HEK293 (cell line): ENCODE measurements around the gene PWWP2A.

Source experiments
- SALL2 ChIP-seq: fragments of 450-650 bp; formaldehyde crosslinking; IDR thresholded peaks from 2 replicates; pipeline ENCODE4 v1.5.0; 2017; ENCODE audit warnings: missing biosample characterization, mild to moderate bottlenecking, missing genetic modification characterization, borderline replicate concordance
- ZNF112 ChIP-seq: fragments of 450-650 bp; formaldehyde crosslinking; IDR thresholded peaks from 2 replicates; pipeline ENCODE4 v1.5.0; 2017; ENCODE audit warnings: missing biosample characterization, missing genetic modification characterization
- ZNF274 ChIP-seq, 2 experiments: fragments of 200-500 bp in 1 of 2; fragments of 450-650 bp in 1 of 2; sonication (Bioruptor generic) in 1 of 2; formaldehyde crosslinking in 1 of 2; IDR thresholded peaks; 2 replicates each; pipeline versions ENCODE4 v1.5.1 to v1.6.1; 2014 to 2016; ENCODE audit warnings: borderline replicate concordance in 1 of 2, inconsistent platforms in 1 of 2, low read length in 1 of 2, missing biosample characterization in 1 of 2, missing genetic modification characterization in 1 of 2
- ZNF302 ChIP-seq: fragments of 450-650 bp; formaldehyde crosslinking; IDR thresholded peaks from 2 replicates; pipeline ENCODE4 v1.5.1; 2016; ENCODE audit warnings: missing biosample characterization, missing genetic modification characterization, low read depth
- ZNF354C ChIP-seq: fragments of 450-650 bp; formaldehyde crosslinking; IDR thresholded peaks from 2 replicates; pipeline ENCODE4 v1.5.1; 2016; ENCODE audit warnings: missing biosample characterization, missing genetic modification characterization, low read depth, borderline replicate concordance
- ZNF394 ChIP-seq: fragments of 450-650 bp; formaldehyde crosslinking; IDR thresholded peaks from 2 replicates; pipeline ENCODE4 v1.5.1; 2016; ENCODE audit warnings: missing biosample characterization, missing genetic modification characterization, mild to moderate bottlenecking, moderate library complexity, borderline replicate concordance
- ZNF501 ChIP-seq: fragments of 450-650 bp; formaldehyde crosslinking; IDR thresholded peaks from 2 replicates; pipeline ENCODE4 v1.5.1; 2016; ENCODE audit warnings: missing biosample characterization, missing genetic modification characterization
- ZNF600 ChIP-seq: fragments of 450-650 bp; formaldehyde crosslinking; IDR thresholded peaks from 2 replicates; pipeline ENCODE4 v1.5.1; 2016; ENCODE audit warnings: missing biosample characterization, missing genetic modification characterization
- TF ChIP-seq, protein P1 (sequence below): fragments of 450-650 bp; formaldehyde crosslinking; IDR thresholded peaks from 2 replicates; pipeline ENCODE4 v1.5.1; 2016; ENCODE audit warnings: missing biosample characterization, missing genetic modification characterization
- TF ChIP-seq, protein P2 (sequence below): fragments of 450-650 bp; formaldehyde crosslinking; IDR thresholded peaks from 2 replicates; pipeline ENCODE4 v1.5.1; 2017; ENCODE audit warnings: missing biosample characterization, missing genetic modification characterization
- TF ChIP-seq, protein P3 (sequence below): fragments of 450-650 bp; formaldehyde crosslinking; conservative IDR thresholded peaks from 2 replicates; pipeline ENCODE4 v1.5.1; 2016; ENCODE audit warnings: low read depth, missing biosample characterization, missing genetic modification characterization
- TF ChIP-seq, protein P4 (sequence below): fragments of 450-650 bp; formaldehyde crosslinking; IDR thresholded peaks from 2 replicates; pipeline ENCODE4 v1.5.1; 2016; ENCODE audit warnings: missing biosample characterization, missing genetic modification characterization
- TF ChIP-seq, protein P5 (sequence below): fragments of 450-650 bp; formaldehyde crosslinking; IDR thresholded peaks from 2 replicates; pipeline ENCODE4 v1.5.1; 2016; ENCODE audit warnings: missing biosample characterization, missing genetic modification characterization
- TF ChIP-seq, protein P6 (sequence below): fragments of 450-650 bp; formaldehyde crosslinking; IDR thresholded peaks from 2 replicates; pipeline ENCODE4 v1.5.1; 2016; ENCODE audit warnings: missing biosample characterization, missing genetic modification characterization

DNA sequence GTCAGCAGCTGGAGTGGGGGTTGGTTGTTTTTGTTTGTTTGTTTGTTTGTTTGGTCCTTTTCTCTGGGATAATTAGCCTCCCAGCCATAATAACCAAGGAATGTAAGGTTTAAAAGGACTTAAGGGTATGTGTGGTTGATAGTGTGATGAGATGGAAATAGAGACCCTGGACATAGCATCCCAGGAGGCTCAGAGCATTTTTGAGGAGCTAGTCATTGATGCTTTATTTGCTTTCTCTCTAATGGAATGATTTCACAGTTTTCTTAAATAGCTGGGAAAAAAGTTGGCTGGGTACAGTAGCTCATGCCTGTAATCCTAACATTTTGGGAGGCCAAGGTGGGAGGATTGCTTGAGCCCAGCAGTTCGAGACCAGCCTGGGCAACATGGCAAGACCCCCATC, 65.2 kb downstream of the PWWP2A start:
- TF ChIP-seq, protein P1, sequence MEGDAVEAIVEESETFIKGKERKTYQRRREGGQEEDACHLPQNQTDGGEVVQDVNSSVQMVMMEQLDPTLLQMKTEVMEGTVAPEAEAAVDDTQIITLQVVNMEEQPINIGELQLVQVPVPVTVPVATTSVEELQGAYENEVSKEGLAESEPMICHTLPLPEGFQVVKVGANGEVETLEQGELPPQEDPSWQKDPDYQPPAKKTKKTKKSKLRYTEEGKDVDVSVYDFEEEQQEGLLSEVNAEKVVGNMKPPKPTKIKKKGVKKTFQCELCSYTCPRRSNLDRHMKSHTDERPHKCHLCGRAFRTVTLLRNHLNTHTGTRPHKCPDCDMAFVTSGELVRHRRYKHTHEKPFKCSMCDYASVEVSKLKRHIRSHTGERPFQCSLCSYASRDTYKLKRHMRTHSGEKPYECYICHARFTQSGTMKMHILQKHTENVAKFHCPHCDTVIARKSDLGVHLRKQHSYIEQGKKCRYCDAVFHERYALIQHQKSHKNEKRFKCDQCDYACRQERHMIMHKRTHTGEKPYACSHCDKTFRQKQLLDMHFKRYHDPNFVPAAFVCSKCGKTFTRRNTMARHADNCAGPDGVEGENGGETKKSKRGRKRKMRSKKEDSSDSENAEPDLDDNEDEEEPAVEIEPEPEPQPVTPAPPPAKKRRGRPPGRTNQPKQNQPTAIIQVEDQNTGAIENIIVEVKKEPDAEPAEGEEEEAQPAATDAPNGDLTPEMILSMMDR (tag by site-specific recombination), result no peak
- TF ChIP-seq ZNF354C (no peak), ZNF274 (IDR thresholded peaks at IDR 0.05; ENCODE audit: low read length) (no peak), ZNF274 (tag by site-specific recombination; IDR thresholded peaks at IDR 0.05; ENCODE audit: borderline replicate concordance) (no peak), ZNF394 (tag by site-specific recombination) (no peak), ZNF112 (tag by site-specific recombination) (no peak), SALL2 (tag by site-specific recombination) (no peak), ZNF600 (tag by site-specific recombination) (no peak), ZNF501 (no peak), ZNF302 (no peak)
- TF ChIP-seq, protein P2, sequence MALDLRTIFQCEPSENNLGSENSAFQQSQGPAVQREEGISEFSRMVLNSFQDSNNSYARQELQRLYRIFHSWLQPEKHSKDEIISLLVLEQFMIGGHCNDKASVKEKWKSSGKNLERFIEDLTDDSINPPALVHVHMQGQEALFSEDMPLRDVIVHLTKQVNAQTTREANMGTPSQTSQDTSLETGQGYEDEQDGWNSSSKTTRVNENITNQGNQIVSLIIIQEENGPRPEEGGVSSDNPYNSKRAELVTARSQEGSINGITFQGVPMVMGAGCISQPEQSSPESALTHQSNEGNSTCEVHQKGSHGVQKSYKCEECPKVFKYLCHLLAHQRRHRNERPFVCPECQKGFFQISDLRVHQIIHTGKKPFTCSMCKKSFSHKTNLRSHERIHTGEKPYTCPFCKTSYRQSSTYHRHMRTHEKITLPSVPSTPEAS (tag by site-specific recombination), result no peak
- TF ChIP-seq, protein P3, sequence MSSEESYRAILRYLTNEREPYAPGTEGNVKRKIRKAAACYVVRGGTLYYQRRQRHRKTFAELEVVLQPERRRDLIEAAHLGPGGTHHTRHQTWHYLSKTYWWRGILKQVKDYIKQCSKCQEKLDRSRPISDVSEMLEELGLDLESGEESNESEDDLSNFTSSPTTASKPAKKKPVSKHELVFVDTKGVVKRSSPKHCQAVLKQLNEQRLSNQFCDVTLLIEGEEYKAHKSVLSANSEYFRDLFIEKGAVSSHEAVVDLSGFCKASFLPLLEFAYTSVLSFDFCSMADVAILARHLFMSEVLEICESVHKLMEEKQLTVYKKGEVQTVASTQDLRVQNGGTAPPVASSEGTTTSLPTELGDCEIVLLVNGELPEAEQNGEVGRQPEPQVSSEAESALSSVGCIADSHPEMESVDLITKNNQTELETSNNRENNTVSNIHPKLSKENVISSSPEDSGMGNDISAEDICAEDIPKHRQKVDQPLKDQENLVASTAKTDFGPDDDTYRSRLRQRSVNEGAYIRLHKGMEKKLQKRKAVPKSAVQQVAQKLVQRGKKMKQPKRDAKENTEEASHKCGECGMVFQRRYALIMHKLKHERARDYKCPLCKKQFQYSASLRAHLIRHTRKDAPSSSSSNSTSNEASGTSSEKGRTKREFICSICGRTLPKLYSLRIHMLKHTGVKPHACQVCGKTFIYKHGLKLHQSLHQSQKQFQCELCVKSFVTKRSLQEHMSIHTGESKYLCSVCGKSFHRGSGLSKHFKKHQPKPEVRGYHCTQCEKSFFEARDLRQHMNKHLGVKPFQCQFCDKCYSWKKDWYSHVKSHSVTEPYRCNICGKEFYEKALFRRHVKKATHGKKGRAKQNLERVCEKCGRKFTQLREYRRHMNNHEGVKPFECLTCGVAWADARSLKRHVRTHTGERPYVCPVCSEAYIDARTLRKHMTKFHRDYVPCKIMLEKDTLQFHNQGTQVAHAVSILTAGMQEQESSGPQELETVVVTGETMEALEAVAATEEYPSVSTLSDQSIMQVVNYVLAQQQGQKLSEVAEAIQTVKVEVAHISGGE (tag by site-specific recombination), result no peak
- TF ChIP-seq, protein P4, sequence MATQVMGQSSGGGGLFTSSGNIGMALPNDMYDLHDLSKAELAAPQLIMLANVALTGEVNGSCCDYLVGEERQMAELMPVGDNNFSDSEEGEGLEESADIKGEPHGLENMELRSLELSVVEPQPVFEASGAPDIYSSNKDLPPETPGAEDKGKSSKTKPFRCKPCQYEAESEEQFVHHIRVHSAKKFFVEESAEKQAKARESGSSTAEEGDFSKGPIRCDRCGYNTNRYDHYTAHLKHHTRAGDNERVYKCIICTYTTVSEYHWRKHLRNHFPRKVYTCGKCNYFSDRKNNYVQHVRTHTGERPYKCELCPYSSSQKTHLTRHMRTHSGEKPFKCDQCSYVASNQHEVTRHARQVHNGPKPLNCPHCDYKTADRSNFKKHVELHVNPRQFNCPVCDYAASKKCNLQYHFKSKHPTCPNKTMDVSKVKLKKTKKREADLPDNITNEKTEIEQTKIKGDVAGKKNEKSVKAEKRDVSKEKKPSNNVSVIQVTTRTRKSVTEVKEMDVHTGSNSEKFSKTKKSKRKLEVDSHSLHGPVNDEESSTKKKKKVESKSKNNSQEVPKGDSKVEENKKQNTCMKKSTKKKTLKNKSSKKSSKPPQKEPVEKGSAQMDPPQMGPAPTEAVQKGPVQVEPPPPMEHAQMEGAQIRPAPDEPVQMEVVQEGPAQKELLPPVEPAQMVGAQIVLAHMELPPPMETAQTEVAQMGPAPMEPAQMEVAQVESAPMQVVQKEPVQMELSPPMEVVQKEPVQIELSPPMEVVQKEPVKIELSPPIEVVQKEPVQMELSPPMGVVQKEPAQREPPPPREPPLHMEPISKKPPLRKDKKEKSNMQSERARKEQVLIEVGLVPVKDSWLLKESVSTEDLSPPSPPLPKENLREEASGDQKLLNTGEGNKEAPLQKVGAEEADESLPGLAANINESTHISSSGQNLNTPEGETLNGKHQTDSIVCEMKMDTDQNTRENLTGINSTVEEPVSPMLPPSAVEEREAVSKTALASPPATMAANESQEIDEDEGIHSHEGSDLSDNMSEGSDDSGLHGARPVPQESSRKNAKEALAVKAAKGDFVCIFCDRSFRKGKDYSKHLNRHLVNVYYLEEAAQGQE, result no peak
- TF ChIP-seq, protein P5, sequence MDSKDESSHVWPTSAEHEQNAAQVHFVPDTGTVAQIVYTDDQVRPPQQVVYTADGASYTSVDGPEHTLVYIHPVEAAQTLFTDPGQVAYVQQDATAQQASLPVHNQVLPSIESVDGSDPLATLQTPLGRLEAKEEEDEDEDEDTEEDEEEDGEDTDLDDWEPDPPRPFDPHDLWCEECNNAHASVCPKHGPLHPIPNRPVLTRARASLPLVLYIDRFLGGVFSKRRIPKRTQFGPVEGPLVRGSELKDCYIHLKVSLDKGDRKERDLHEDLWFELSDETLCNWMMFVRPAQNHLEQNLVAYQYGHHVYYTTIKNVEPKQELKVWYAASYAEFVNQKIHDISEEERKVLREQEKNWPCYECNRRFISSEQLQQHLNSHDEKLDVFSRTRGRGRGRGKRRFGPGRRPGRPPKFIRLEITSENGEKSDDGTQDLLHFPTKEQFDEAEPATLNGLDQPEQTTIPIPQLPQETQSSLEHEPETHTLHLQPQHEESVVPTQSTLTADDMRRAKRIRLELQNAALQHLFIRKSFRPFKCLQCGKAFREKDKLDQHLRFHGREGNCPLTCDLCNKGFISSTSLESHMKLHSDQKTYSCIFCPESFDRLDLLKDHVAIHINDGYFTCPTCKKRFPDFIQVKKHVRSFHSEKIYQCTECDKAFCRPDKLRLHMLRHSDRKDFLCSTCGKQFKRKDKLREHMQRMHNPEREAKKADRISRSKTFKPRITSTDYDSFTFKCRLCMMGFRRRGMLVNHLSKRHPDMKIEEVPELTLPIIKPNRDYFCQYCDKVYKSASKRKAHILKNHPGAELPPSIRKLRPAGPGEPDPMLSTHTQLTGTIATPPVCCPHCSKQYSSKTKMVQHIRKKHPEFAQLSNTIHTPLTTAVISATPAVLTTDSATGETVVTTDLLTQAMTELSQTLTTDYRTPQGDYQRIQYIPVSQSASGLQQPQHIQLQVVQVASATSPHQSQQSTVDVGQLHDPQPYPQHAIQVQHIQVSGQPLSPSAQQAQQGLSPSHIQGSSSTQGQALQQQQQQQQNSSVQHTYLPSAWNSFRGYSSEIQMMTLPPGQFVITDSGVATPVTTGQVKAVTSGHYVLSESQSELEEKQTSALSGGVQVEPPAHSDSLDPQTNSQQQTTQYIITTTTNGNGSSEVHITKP (tag by site-specific recombination), result no peak
- TF ChIP-seq, protein P6, sequence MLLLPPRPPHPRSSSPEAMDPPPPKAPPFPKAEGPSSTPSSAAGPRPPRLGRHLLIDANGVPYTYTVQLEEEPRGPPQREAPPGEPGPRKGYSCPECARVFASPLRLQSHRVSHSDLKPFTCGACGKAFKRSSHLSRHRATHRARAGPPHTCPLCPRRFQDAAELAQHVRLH (tag by site-specific recombination), result no peak
